ENCODE measurements around the gene ERF. TPM values are rescaled to one million over a fixed set of nuclear protein-coding genes. Genes with fewer than 3 reads are reported as not detected.

Gene ERF
- total and polyA plus RNA-seq, 2 donors from 2014 or later = 31.1 to 61.2 TPM

- no peaks in the 10 kb centered on the region for H3K27me3 ChIP-seq (ENCODE audit: control insufficient read depth, insufficient read depth, low read length)
- H3K4me1 ChIP-seq (ENCODE audit: control insufficient read depth in 2 of 3, insufficient read depth in 2 of 3, low read depth in 1 of 3, low read length in 3 of 3) = peaks cover 0 to 11% (median 7%) of the 10 kb centered on the region in 3 donors
- DNase-seq = peak in 1 of 5 donors; percentile 38
- no peak overlapping the region for H3K27ac ChIP-seq (ENCODE audit: low read depth in 2 of 2, low read length in 2 of 2)
- H3K9me3 ChIP-seq (ENCODE audit: control insufficient read depth in 2 of 3, insufficient read depth in 1 of 3, low read length in 3 of 3) = no peaks in the 10 kb centered on the region
- FAIRE-seq = no peak
- peaks cover 0 to 14% (median 5%) of the 10 kb centered on the region in 3 donors for H3K36me3 ChIP-seq (ENCODE audit: control insufficient read depth in 2 of 3, insufficient read depth in 3 of 3, low read length in 3 of 3)
- H3K9ac ChIP-seq (ENCODE audit: low read length in 3 of 3) = no peak overlapping the region
- no peak overlapping the region for H3K4me3 ChIP-seq (ENCODE audit: low read length in 3 of 3)
- no peak for TF ChIP-seq CTCF (IDR thresholded peaks at IDR 0.05; ENCODE audit: borderline replicate concordance, extremely low read depth, insufficient read depth)
- intact Hi-C loops (cut with DNase I) = no loop called here
Observed at GRCh38 chr19:42239544-42240220, 15.2 kb downstream of the ERF start.

GRCh38 chr19:42235181-42235580 lies 19.7 kb downstream of the ERF start:
- TF ChIP-seq CTCF (IDR thresholded peaks at IDR 0.05; ENCODE audit: borderline replicate concordance, extremely low read depth, insufficient read depth) = no peak
- Histone ChIP-seq H3K9me3 (ENCODE audit: control insufficient read depth in 2 of 3, insufficient read depth in 1 of 3, low read length in 3 of 3) (no peaks in the 10 kb centered on the region), H3K9ac (ENCODE audit: low read length in 3 of 3) (no peak overlapping the region), H3K4me1 (ENCODE audit: control insufficient read depth in 2 of 3, insufficient read depth in 2 of 3, low read depth in 1 of 3, low read length in 3 of 3) (peaks cover 0 to 4% (median 0%) of the 10 kb centered on the region in 3 donors), H3K27ac (ENCODE audit: low read depth in 2 of 2, low read length in 2 of 2) (no peak overlapping the region), H3K4me3 (ENCODE audit: low read length in 3 of 3) (no peak overlapping the region), H3K36me3 (ENCODE audit: control insufficient read depth in 2 of 3, insufficient read depth in 3 of 3, low read length in 3 of 3) (peaks cover 0 to 32% (median 22%) of the 10 kb centered on the region in 3 donors), H3K27me3 (ENCODE audit: control insufficient read depth, insufficient read depth, low read length) (no peaks in the 10 kb centered on the region)
- FAIRE-seq (no peak), DNase-seq (no peak)
- intact Hi-C loops (cut with DNase I) = no loop called here

- Histone ChIP-seq H3K36me3 (ENCODE audit: control insufficient read depth in 2 of 3, insufficient read depth in 3 of 3, low read length in 3 of 3) (peaks cover 0 to 36% (median 27%) of the 10 kb centered on the region in 3 donors), H3K27ac (ENCODE audit: low read depth in 2 of 2, low read length in 2 of 2) (peak overlapping the region in 1 of 2 donors; percentile 23), H3K4me1 (ENCODE audit: control insufficient read depth in 2 of 3, insufficient read depth in 2 of 3, low read depth in 1 of 3, low read length in 3 of 3) (peaks cover 0 to 5% (median 0%) of the 10 kb centered on the region in 3 donors), H3K4me3 (ENCODE audit: low read length in 3 of 3) (no peak overlapping the region), H3K27me3 (ENCODE audit: control insufficient read depth, insufficient read depth, low read length) (no peaks in the 10 kb centered on the region), H3K9ac (ENCODE audit: low read length in 3 of 3) (no peak overlapping the region), H3K9me3 (ENCODE audit: control insufficient read depth in 2 of 3, insufficient read depth in 1 of 3, low read length in 3 of 3) (no peaks in the 10 kb centered on the region)
- intact Hi-C loops (cut with DNase I) = no loop called here
- no peak for TF ChIP-seq CTCF (IDR thresholded peaks at IDR 0.05; ENCODE audit: borderline replicate concordance, extremely low read depth, insufficient read depth)
- FAIRE-seq (no peak), DNase-seq (no peak)
Observed at GRCh38 chr19:42234364-42234763, 20.6 kb downstream of the ERF start.

Data from kidney (tissue), 14 donors.